ENCODE measurements around the gene PRPH.
"Not testable (repeated sequence)": the region's sequence is repeated elsewhere in the genome, so short reads cannot be mapped to it uniquely, and the experiment has no call there.

PRPH gene

DNA sequence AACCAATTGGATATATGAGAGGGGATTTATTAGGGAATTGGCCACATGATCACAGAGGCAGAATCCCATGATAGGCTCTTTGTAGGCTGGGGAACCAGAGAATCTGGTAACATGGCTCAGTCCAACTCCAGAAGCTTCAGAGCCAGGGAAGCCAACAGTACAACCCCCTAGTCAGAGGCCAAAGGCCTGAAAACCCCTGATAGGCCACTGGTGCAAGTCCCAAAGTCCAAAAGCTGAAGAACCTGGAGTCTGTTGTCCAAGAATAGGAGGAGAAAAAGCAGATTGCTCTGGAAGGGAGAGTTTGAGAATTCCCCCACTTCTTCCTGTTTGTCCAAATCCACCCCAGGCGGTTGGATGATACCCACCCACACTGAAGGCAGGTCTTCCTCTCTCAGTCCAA is 19.9 kb downstream of the PRPH start:
- no peaks in the 10 kb centered on the region for H3K27me3 ChIP-seq (replicated peaks; ENCODE audit: insufficient read depth, low read length)
- TF ChIP-seq, protein P1, sequence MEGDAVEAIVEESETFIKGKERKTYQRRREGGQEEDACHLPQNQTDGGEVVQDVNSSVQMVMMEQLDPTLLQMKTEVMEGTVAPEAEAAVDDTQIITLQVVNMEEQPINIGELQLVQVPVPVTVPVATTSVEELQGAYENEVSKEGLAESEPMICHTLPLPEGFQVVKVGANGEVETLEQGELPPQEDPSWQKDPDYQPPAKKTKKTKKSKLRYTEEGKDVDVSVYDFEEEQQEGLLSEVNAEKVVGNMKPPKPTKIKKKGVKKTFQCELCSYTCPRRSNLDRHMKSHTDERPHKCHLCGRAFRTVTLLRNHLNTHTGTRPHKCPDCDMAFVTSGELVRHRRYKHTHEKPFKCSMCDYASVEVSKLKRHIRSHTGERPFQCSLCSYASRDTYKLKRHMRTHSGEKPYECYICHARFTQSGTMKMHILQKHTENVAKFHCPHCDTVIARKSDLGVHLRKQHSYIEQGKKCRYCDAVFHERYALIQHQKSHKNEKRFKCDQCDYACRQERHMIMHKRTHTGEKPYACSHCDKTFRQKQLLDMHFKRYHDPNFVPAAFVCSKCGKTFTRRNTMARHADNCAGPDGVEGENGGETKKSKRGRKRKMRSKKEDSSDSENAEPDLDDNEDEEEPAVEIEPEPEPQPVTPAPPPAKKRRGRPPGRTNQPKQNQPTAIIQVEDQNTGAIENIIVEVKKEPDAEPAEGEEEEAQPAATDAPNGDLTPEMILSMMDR (IDR thresholded peaks at IDR 0.05; ENCODE audit: low read length): no peak
- no peak for TF ChIP-seq EZH2phosphoT487 (IDR thresholded peaks at IDR 0.05; ENCODE audit: low read length)
- no peak for TF ChIP-seq EZH2 (optimal IDR thresholded peaks at IDR 0.05; ENCODE audit: low read depth, low read length)
- no peak overlapping the region for H3K9ac ChIP-seq (ENCODE audit: low read length)
- H3K9me2 ChIP-seq (replicated peaks; ENCODE audit: insufficient read depth, low read length): no peaks in the 10 kb centered on the region
- no peaks in the 10 kb centered on the region for H3K36me3 ChIP-seq (replicated peaks; ENCODE audit: insufficient read depth, low read length)
- no peaks in the 10 kb centered on the region for H4K20me1 ChIP-seq (ENCODE audit: insufficient read depth, low read length)
- H3F3A ChIP-seq (ENCODE audit: insufficient read depth, low read length): no peaks in the 10 kb centered on the region
- H2AFZ ChIP-seq (ENCODE audit: low read length): no peak overlapping the region
- H3K4me1 ChIP-seq (ENCODE audit: low read length): no peaks in the 10 kb centered on the region
- H3K4me3 ChIP-seq (ENCODE audit: low read length): no peak overlapping the region
- DNase-seq: no peak
- H3K9me3 ChIP-seq (replicated peaks; ENCODE audit: insufficient read depth, low read length): no peaks in the 10 kb centered on the region
- H3K79me2 ChIP-seq (ENCODE audit: low read length): no peaks in the 10 kb centered on the region
- no peak overlapping the region for H3K4me2 ChIP-seq (ENCODE audit: low read depth, low read length)
- H3K27ac ChIP-seq (ENCODE audit: low read length): no peak overlapping the region

DNA sequence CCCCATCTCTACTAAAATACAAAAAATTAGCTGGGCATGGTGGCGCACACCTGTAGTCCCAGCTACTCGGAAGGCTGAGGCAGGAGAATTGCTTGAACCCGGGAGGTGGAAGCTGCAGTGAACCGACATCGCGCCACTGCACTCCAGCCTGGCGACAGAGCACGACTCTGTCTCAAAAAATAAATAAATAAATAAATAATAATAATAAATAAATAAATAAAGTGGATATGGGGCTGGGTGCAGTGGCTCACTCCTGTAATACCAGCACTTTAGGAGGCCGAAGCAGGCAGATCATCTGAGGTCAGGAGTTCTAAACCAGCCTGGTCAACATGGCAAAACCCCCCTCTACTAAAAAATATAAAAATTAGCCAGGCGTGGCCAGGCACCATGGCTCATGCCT is 22.2 kb downstream of the PRPH start:
- not testable (repeated sequence) for H2AFZ ChIP-seq (ENCODE audit: low read length); H3K4me3 ChIP-seq (ENCODE audit: low read length); H3K36me3 ChIP-seq (replicated peaks; ENCODE audit: insufficient read depth, low read length); H4K20me1 ChIP-seq (ENCODE audit: insufficient read depth, low read length); H3K9me3 ChIP-seq (replicated peaks; ENCODE audit: insufficient read depth, low read length); DNase-seq; H3K9ac ChIP-seq (ENCODE audit: low read length); H3K27ac ChIP-seq (ENCODE audit: low read length); H3K79me2 ChIP-seq (ENCODE audit: low read length); H3K4me1 ChIP-seq (ENCODE audit: low read length); H3F3A ChIP-seq (ENCODE audit: insufficient read depth, low read length); H3K9me2 ChIP-seq (replicated peaks; ENCODE audit: insufficient read depth, low read length); H3K4me2 ChIP-seq (ENCODE audit: low read depth, low read length); H3K27me3 ChIP-seq (replicated peaks; ENCODE audit: insufficient read depth, low read length)

- H3K9me2 ChIP-seq (replicated peaks; ENCODE audit: insufficient read depth, low read length); DNase-seq; H2AFZ ChIP-seq (ENCODE audit: low read length); H3K36me3 ChIP-seq (replicated peaks; ENCODE audit: insufficient read depth, low read length); H3F3A ChIP-seq (ENCODE audit: insufficient read depth, low read length); H3K27ac ChIP-seq (ENCODE audit: low read length); H3K27me3 ChIP-seq (replicated peaks; ENCODE audit: insufficient read depth, low read length); H4K20me1 ChIP-seq (ENCODE audit: insufficient read depth, low read length); H3K9ac ChIP-seq (ENCODE audit: low read length); H3K4me3 ChIP-seq (ENCODE audit: low read length); H3K4me2 ChIP-seq (ENCODE audit: low read depth, low read length); H3K9me3 ChIP-seq (replicated peaks; ENCODE audit: insufficient read depth, low read length); H3K4me1 ChIP-seq (ENCODE audit: low read length): not testable (repeated sequence)
- peaks cover 13% of the 10 kb centered on the region for H3K79me2 ChIP-seq (ENCODE audit: low read length)
Observed at GRCh38 chr12:49320411-49321103, 25.6 kb downstream of the PRPH start.

DNA sequence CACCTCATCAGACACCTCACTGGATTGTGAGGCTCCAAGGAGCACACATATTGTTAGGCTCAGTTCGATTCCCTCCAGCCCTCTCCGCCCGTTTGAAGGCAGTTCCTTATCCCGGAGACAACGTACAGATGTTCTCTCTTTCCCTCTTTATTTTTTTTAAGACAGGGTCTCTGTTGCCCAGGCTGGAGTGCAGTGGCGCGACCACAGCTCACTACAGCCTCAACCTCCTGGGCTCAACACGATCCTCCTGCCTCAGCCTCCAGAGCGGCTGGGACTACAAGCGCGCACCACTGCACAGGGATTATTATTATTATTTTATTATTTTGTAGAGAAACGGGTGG is 27.4 kb downstream of the PRPH start:
- no peak for DNase-seq
- peaks cover 13% of the 10 kb centered on the region for H3K79me2 ChIP-seq (ENCODE audit: low read length)
- peak overlapping the region; percentile 93 for H3K4me3 ChIP-seq (ENCODE audit: low read length)
- TF ChIP-seq EZH2phosphoT487 (IDR thresholded peaks at IDR 0.05; ENCODE audit: low read length) (no peak), EZH2 (optimal IDR thresholded peaks at IDR 0.05; ENCODE audit: low read depth, low read length) (no peak)
- TF ChIP-seq, protein P1 (IDR thresholded peaks at IDR 0.05; ENCODE audit: low read length): no peak
- no peaks in the 10 kb centered on the region for H3K27me3 ChIP-seq (replicated peaks; ENCODE audit: insufficient read depth, low read length)
- H3K4me1 ChIP-seq (ENCODE audit: low read length): peaks cover 8% of the 10 kb centered on the region
- H3K9ac ChIP-seq (ENCODE audit: low read length): peak overlapping the region; percentile 63; the same call in 1 of the 2 replicates
- H3K27ac ChIP-seq (ENCODE audit: low read length): no peak overlapping the region
- H3K9me3 ChIP-seq (replicated peaks; ENCODE audit: insufficient read depth, low read length): no peaks in the 10 kb centered on the region
- H3K9me2 ChIP-seq (replicated peaks; ENCODE audit: insufficient read depth, low read length): no peaks in the 10 kb centered on the region
- H4K20me1 ChIP-seq (ENCODE audit: insufficient read depth, low read length): no peaks in the 10 kb centered on the region
- H3F3A ChIP-seq (ENCODE audit: insufficient read depth, low read length): no peaks in the 10 kb centered on the region; the same call in 1 of the 2 replicates
- H3K36me3 ChIP-seq (replicated peaks; ENCODE audit: insufficient read depth, low read length): peaks cover 4% of the 10 kb centered on the region; the same call in 1 of the 2 replicates
- peak overlapping the region; percentile 74 for H3K4me2 ChIP-seq (ENCODE audit: low read depth, low read length)
- peak overlapping the region; percentile 80 for H2AFZ ChIP-seq (ENCODE audit: low read length)

Measured in MM.1S (cell line).